ENCODE measurements around the gene GFRA4.

GFRA4 gene

GRCh38 chr20:3678856-3679720 is 15.9 kb upstream of the GFRA4 start:
- Mint-ChIP-seq H3K9me3 (no peaks in the 10 kb centered on the region), H3K27me3 (ENCODE audit: low read depth, poor library complexity) (peaks cover 63% of the 10 kb centered on the region), H3K36me3 (ENCODE audit: low read depth) (no peaks in the 10 kb centered on the region), H3K4me1 (peaks cover 46% of the 10 kb centered on the region), H3K27ac (peak overlapping the region; percentile 41), H3K4me3 (peak overlapping the region; percentile 53)
- no peak for TF ChIP-seq CTCF (IDR thresholded peaks at IDR 0.05)
- no peak for DNase-seq

GRCh38 chr20:3678198-3678597 is 15.0 kb upstream of the GFRA4 start:
- Mint-ChIP-seq H3K9me3 (no peaks in the 10 kb centered on the region), H3K27ac (no peak overlapping the region)
- no peak for TF ChIP-seq CTCF (IDR thresholded peaks at IDR 0.05)

GRCh38 chr20:3677733-3678132 is 14.5 kb upstream of the GFRA4 start:
- no peak overlapping the region for H3K4me3 Mint-ChIP-seq
- H3K9me3 Mint-ChIP-seq: no peaks in the 10 kb centered on the region
- peaks cover 60% of the 10 kb centered on the region for H3K27me3 Mint-ChIP-seq (ENCODE audit: low read depth, poor library complexity)
- H3K36me3 Mint-ChIP-seq (ENCODE audit: low read depth): no peaks in the 10 kb centered on the region
- no peak overlapping the region for H3K27ac Mint-ChIP-seq
- DNase-seq: no peak
- peaks cover 46% of the 10 kb centered on the region for H3K4me1 Mint-ChIP-seq
- no peak for TF ChIP-seq CTCF (IDR thresholded peaks at IDR 0.05)

More at GRCh38 chr20:3678198-3678597, 15.0 kb upstream of the GFRA4 start:
- DNase-seq: no peak
- H3K27me3 Mint-ChIP-seq (ENCODE audit: low read depth, poor library complexity): peaks cover 60% of the 10 kb centered on the region
- H3K4me1 Mint-ChIP-seq: peaks cover 46% of the 10 kb centered on the region
- H3K4me3 Mint-ChIP-seq: no peak overlapping the region
- H3K36me3 Mint-ChIP-seq (ENCODE audit: low read depth): no peaks in the 10 kb centered on the region

- TF ChIP-seq CTCF (IDR thresholded peaks at IDR 0.05): no peak
- peaks cover 63% of the 10 kb centered on the region for H3K27me3 Mint-ChIP-seq (ENCODE audit: low read depth, poor library complexity)
- H3K4me3 Mint-ChIP-seq: peak overlapping the region; percentile 5
- no peak overlapping the region for H3K27ac Mint-ChIP-seq
- peaks cover 41% of the 10 kb centered on the region for H3K4me1 Mint-ChIP-seq
- no peaks in the 10 kb centered on the region for H3K9me3 Mint-ChIP-seq
- no peak for DNase-seq
- no peaks in the 10 kb centered on the region for H3K36me3 Mint-ChIP-seq (ENCODE audit: low read depth)
Measured at GRCh38 chr20:3674995-3675900, 12.0 kb upstream of the GFRA4 start.

- H3K4me1 Mint-ChIP-seq: peaks cover 41% of the 10 kb centered on the region
- no peak overlapping the region for H3K27ac Mint-ChIP-seq
- no peak for DNase-seq
- no peaks in the 10 kb centered on the region for H3K36me3 Mint-ChIP-seq (ENCODE audit: low read depth)
- no peaks in the 10 kb centered on the region for H3K9me3 Mint-ChIP-seq
- no peak for TF ChIP-seq CTCF (IDR thresholded peaks at IDR 0.05)
- peaks cover 63% of the 10 kb centered on the region for H3K27me3 Mint-ChIP-seq (ENCODE audit: low read depth, poor library complexity)
- H3K4me3 Mint-ChIP-seq: no peak overlapping the region
Measured at GRCh38 chr20:3674447-3674846, 11.2 kb upstream of the GFRA4 start.
